Activated CD4-positive, alpha-beta T cell treated with anti-CD3 and anti-CD28 coated beads, Interleukin-2, amount 50 U/mL, for 24 hours (primary cell): ENCODE measurements around the gene DGUOK.
"Not testable (repeated sequence)": the region's sequence is repeated elsewhere in the genome, so short reads cannot be mapped to it uniquely, and the experiment has no call there.

Experiments
- DNase-seq, 2 donors: peaks; one replicate each; pipeline ENCODE4 v3.0.0-alpha.2; 2020; ENCODE audit warnings: low read depth in 1 of 2, low spot score in 1 of 2

Gene DGUOK

GRCh38 chr2:73899801-73900336, 26.8 kb upstream of the DGUOK start:
- no peak for DNase-seq

- no peak for DNase-seq
Measured at GRCh38 chr2:73901143-73901542, 25.5 kb upstream of the DGUOK start.

- DNase-seq, result no peak
Measured at GRCh38 chr2:73902284-73902683, 24.4 kb upstream of the DGUOK start.

GRCh38 chr2:73903313-73903712, 23.4 kb upstream of the DGUOK start:
- no peak for DNase-seq

- not testable (repeated sequence) for DNase-seq
Measured at GRCh38 chr2:73903949-73904613, 22.6 kb upstream of the DGUOK start.

- DNase-seq, result no peak
Measured at GRCh38 chr2:73904952-73905351, 21.7 kb upstream of the DGUOK start.

GRCh38 chr2:73906847-73907505, 19.7 kb upstream of the DGUOK start:
- no peak for DNase-seq

- peak in 1 of 2 donors; percentile 26 for DNase-seq
Measured at GRCh38 chr2:73907840-73908452, 18.7 kb upstream of the DGUOK start.

GRCh38 chr2:73908689-73909652, 17.7 kb upstream of the DGUOK start:
- no peak for DNase-seq

- DNase-seq, result no peak
Measured at GRCh38 chr2:73910873-73911547, 15.7 kb upstream of the DGUOK start.

- DNase-seq, result no peak
Measured at GRCh38 chr2:73911548-73912208, 15.0 kb upstream of the DGUOK start.

- no peak for DNase-seq
Measured at GRCh38 chr2:73913414-73914054, 13.1 kb upstream of the DGUOK start.

- DNase-seq, result no peak
Measured at GRCh38 chr2:73914667-73915066, 12.0 kb upstream of the DGUOK start.

- DNase-seq, result no peak
Measured at GRCh38 chr2:73915437-73915993, 11.2 kb upstream of the DGUOK start.

- no peak for DNase-seq
Measured at GRCh38 chr2:73916666-73917065, 10.0 kb upstream of the DGUOK start.

- no peak for DNase-seq
Measured at GRCh38 chr2:73917296-73917695, 9.4 kb upstream of the DGUOK start.

- no peak for DNase-seq
Measured at GRCh38 chr2:73917696-73918207, 8.9 kb upstream of the DGUOK start.

- DNase-seq, result no peak
Measured at GRCh38 chr2:73918856-73919255, 7.8 kb upstream of the DGUOK start.
